GM12878 (cell line): ENCODE results near the gene HSD17B4.

ENCODE experiments used
- JUND ChIP-seq: IDR thresholded peaks from 2 replicates; pipeline ENCODE4 v1.6.1; 2012; ENCODE audit warnings: low read depth, mild to moderate bottlenecking, low read length, improper control_type of control experiment, moderate library complexity
- MEF2A ChIP-seq: IDR thresholded peaks from 2 replicates; pipeline ENCODE4 v1.6.1; 2011; ENCODE audit warnings: low read depth, mild to moderate bottlenecking, low read length, moderate library complexity; ENCODE audit not compliant: insufficient read depth
- POLR2A ChIP-seq: IDR thresholded peaks from 2 replicates; pipeline ENCODE4 v1.6.1; 2011; ENCODE audit warnings: low read depth, mild to moderate bottlenecking, low read length
- POLR2AphosphoS5 ChIP-seq: IDR thresholded peaks from 2 replicates; pipeline ENCODE4 v1.6.1; 2011; ENCODE audit warnings: mild to moderate bottlenecking, low read length, inconsistent platforms
- TBL1XR1 ChIP-seq: IDR thresholded peaks from 2 replicates; pipeline ENCODE4 v1.6.1; 2012; ENCODE audit warnings: low read depth, low read length, improper control_type of control experiment

DNA sequence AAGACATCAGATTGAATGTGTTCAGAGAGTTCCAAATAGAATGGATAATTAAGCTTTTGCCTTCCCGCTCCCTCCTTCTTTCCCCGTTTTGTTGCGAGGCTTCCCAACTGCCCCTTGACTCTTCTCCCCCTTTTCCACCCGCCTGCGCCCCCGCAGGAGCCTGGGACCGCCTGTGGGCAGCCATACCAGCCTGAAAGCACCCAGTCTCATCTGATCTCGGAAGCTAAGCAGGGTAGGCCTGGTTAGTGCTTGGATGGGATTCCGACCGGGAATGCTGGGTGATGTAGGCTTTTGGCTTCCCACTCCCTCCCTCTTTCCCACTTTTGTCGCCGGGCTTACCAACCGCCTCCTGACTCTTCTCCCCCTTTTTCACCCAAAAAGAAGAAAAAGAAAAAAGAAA, 6.8 kb upstream of the HSD17B4 start:
- TF ChIP-seq TBL1XR1 = no peak
- no peak for TF ChIP-seq JUND
- TF ChIP-seq MEF2A = no peak
- no peak for TF ChIP-seq POLR2A
- TF ChIP-seq POLR2AphosphoS5 = no peak
